ENCODE data around the gene GOLGB1.

GOLGB1 gene

GRCh38 chr3:121627211-121627610 lies 122.3 kb downstream of the GOLGB1 start:
- no peak for FAIRE-seq

DNA sequence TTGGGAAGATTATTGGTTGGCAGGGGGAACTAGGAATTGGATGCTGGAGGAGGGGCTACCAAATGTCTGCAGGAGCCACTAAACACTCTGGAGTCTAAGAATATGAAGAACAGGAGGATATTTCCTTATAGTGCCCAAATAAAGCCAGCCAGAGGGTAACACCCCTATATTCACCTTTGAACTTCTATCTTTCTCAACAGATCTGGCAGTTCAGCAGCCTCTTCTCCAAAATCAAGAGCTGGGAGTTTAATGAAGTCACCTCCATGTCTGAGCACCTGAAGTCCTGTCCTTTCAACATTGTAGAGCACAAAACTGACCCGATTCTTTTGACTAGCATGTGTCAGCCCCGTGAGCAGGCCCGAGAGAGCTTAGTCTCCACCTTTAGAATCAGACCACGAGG lies 123.0 kb downstream of the GOLGB1 start:
- no peak for FAIRE-seq

DNA sequence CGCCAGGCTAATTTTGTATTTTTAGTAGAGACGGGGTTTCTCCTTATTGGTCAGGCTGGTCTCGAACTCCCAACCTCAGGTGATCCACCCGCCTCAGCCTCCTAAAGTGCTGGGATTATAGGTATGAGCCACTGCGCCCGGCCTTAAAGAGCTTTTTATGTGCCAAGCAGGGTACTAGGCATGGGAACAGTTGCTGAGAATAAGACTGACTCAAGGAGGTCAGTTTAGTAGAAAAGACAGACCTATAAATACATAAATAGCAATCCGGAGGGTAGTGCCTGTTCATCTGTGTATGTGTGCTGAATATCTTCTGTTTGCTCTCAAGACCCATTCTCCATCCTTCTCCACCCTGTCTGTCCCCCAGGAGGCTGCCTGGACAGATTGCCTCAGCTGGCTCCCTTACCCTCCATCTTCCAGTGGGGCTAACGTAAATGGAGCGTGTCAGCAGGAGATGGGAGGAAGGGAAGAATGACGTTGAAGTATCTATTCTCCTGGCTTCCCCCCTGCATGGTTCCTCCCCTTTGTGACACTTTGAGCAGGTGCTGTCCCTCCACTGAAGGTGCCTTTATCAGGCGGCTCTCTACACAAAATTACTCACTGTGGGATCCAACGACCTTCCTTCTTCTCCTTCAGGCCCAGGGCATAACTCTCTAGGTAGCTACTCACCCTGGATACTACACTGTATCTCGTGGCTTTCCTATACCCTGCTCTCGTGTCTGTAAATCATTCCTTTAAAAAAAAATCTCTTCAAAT lies 125.2 kb downstream of the GOLGB1 start:
- no peak for FAIRE-seq

DNA sequence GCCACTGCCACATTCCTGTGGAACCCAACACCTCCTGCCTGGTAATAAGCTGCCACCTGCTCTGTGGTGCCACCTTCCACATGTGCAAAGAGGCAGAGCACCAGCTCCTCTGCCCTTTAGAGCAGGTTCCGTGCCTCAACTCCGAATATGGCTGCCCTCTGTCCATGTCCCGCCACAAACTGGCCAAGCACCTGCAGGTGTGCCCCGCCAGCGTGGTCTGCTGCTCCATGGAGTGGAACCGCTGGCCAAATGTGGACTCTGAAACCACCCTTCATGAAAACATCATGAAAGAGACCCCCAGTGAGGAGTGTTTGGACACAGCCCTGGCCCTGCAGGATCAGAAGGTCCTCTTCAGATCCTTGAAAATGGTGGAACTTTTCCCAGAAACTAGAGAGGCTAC lies 128.1 kb downstream of the GOLGB1 start:
- no peak for FAIRE-seq

GRCh38 chr3:121619691-121620090 lies 129.8 kb downstream of the GOLGB1 start:
- no peak for FAIRE-seq

Data from endometrium (tissue), 2 donors.